Astrocyte of the spinal cord (primary cell): ENCODE data around the gene TNIP1.

Experiments
- DNase-seq: peaks from one replicate; pipeline ENCODE4 v3.0.0; 2011; ENCODE audit warnings: low read depth, low spot score
- H3K4me3 ChIP-seq: 2 replicates; pipeline ENCODE4 v1.5.1; 2011; ENCODE audit warnings: low read depth, mild to moderate bottlenecking, low read length, moderate library complexity
- in situ Hi-C: cut with HindIII; loops from 2 replicates; pipeline ENCODE4 v1.10.0; 2017; ENCODE audit warnings: low sequenced_read_pairs
- TF ChIP-seq, protein P1 (sequence below): IDR thresholded peaks from 2 replicates; pipeline ENCODE4 v1.5.1; 2012; ENCODE audit warnings: low read depth, mild to moderate bottlenecking, low read length, inconsistent platforms

The TNIP1 gene

DNA sequence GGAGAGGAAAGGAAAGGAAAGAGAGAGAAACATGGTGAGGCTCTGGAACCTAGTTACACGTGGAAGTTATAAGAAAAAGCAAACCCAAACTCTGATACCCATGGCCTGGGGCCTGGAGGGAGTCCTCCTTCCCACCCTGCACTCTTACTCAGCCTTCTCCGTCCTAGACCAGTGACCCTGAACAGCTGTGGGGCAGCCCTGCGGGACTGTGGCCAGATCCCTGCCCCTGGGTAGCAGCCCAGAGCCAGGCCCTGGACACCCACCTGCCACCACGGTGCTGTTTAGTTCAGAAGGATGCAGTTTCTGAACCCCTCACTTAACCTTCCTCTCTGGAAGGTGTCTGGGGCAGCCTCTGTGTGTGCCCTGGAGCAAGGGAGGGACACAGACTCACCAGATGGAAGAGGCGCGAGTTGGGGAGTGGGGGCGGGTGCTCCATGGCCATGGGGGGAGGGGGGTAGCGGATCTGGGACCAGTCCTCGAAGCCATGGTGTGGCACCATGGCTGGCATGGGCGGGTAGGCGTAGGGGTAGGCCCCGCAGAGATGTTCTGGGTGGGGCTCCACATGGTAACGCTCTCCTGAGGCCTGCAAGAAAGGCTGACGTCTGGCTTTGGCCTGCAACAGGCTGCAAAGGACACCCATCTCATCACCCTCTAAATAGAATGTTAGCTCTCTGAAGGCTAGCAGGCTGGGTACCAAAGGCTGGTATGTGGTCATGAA, 47.5 kb downstream of the TNIP1 start:
- no peak overlapping the region for H3K4me3 ChIP-seq
- TF ChIP-seq, protein P1, sequence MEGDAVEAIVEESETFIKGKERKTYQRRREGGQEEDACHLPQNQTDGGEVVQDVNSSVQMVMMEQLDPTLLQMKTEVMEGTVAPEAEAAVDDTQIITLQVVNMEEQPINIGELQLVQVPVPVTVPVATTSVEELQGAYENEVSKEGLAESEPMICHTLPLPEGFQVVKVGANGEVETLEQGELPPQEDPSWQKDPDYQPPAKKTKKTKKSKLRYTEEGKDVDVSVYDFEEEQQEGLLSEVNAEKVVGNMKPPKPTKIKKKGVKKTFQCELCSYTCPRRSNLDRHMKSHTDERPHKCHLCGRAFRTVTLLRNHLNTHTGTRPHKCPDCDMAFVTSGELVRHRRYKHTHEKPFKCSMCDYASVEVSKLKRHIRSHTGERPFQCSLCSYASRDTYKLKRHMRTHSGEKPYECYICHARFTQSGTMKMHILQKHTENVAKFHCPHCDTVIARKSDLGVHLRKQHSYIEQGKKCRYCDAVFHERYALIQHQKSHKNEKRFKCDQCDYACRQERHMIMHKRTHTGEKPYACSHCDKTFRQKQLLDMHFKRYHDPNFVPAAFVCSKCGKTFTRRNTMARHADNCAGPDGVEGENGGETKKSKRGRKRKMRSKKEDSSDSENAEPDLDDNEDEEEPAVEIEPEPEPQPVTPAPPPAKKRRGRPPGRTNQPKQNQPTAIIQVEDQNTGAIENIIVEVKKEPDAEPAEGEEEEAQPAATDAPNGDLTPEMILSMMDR, result no peak
- DNase-seq, result no peak
- in situ Hi-C loops, result no loop called here

DNA sequence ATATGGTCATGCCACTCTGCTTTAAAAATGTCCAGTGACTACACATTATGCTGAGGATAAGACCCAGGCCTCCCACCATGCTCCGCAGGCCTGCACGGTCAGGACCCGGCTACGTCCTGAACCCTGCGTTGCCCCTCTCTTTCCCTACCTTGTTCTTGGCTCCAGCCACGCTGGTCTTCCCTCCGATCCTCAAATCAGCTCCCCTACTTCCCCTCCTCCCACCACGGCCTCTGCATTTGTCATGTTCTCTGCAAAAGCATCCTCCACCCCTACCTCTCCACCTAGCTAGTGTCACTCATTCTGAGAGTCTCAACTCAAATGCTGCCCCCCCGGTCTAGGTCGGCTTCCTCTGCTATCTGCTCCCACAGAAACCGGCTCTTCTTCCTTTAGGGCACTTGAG, 49.3 kb downstream of the TNIP1 start:
- in situ Hi-C loops, result no loop called here
- no peak for DNase-seq
- no peak overlapping the region for H3K4me3 ChIP-seq
- TF ChIP-seq, protein P1, result no peak

DNA sequence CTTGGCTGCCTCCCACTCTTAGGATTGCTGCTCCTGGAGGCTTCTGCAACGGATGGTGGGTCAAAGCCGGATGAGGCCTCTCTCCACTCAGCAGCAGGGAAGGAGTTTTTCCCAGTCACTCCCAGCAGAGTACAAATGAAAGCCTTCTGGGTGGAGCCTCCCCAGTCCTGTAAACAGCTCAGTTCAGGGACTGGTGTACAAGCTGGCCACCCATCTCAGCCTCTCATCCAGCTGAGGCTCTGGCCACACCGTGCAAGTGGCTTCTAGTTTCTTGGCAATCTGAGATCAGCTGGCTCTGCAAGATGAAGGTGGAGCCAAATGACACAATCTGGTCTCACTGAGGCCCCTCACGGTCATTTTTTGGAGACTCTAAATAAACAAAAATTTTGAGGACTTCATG, 50.5 kb downstream of the TNIP1 start:
- in situ Hi-C loops, result no loop called here
- no peak overlapping the region for H3K4me3 ChIP-seq
- TF ChIP-seq, protein P1, result no peak
- no peak for DNase-seq

DNA sequence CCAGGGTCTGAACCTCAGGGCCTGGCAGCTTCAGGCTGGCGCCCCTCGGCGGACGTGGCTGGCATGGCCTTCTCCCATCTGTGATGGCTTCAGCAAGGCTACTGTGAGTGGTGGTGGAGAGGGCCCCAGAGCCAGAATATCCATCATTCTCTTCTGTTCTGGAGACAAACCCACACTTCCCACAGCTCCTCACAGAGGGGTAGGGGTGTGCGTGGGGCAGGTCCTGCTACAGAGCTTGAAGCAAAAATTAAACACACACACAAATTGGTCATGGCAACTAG, 50.8 kb downstream of the TNIP1 start:
- DNase-seq, result no peak
- TF ChIP-seq, protein P1, result no peak
- in situ Hi-C loops, result no loop called here
- no peak overlapping the region for H3K4me3 ChIP-seq

DNA sequence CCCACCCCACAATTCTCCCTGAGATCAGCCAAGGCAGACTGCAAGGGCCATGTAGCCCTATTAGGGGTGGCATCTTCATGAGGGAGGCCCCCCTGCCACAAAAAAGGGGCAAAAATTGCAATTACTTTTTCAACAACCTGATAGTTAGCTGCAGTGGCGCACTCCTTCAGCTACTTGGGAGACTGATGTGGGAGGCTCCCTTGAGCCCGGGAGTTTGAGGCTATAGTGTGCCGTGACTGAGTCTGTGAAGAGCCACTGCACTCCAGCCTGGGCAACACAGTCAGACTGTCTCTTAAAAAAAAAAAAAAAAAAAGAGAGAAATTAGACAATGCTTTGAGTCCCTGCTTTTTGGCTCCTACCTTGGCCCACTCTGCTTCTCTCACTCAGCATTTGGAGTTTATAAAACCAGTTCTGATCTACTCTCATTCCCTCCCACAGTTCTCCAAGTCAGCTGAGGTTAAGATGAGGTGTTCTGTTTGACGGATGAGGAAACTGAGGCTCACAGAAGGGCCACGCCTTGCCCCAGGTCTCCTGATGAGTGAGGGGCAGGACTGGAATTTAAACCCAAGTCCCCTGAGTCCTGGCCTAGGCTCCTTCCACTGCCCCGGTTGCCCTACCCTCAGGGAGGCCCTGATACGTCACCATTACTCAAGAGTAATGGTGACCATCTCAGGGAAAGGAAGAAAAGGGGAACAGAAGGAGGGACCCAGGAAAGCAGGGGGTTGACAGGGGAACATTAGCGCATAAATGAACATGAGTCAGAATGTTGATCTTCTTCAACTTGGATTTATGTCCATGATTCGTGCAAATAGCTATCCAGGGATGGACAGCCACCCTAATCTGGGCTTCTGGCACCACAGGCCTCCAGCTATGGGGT, 51.4 kb downstream of the TNIP1 start:
- H3K4me3 ChIP-seq, result no peak overlapping the region
- in situ Hi-C loops, result no loop called here
- no peak for DNase-seq
- TF ChIP-seq, protein P1, result no peak

DNA sequence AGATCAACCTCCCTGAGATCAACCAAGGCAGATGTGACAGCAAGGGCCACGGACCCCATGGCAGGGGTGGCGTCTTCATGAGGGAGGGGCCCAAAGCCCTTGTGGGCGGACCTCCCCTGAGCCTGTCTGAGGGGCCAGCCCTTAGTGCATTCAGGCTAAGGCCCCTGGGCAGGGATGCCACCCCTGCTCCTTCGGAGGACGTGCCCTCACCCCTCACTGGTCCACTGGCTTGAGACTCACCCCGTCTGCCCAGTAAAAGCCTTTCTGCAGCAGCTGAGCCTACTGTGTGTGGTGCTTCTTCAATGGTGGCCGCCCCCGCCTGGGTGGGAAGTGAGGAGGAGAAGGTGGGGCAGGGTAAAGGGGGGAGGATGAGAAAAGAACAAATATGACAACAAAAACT, 52.1 kb downstream of the TNIP1 start:
- no peak overlapping the region for H3K4me3 ChIP-seq
- TF ChIP-seq, protein P1, result no peak
- DNase-seq, result no peak
- in situ Hi-C loops, result no loop called here
